Tongue (tissue), 2 donors: Measurements from ENCODE around the gene ST6GALNAC5. TPM values are rescaled to one million over a fixed set of nuclear protein-coding genes. Genes with fewer than 3 reads are reported as not detected.
A peak's percentile ranks its signal among the peaks of the same experiment; 100 is the strongest.
"Not testable (repeated sequence)": the region's sequence is repeated elsewhere in the genome, so short reads cannot be mapped to it uniquely, and the experiment has no call there.

ENCODE experiments used
- DNase-seq: peaks from one replicate; pipeline ENCODE4 v3.0.0-alpha.2; 2015
- total RNA-seq: library from RNA; depleted of rRNA; stranded (reverse); fragments of >200 nt; gene quantifications from one replicate; pipeline ENCODE4 v1.2.3, GENCODE V29; 2014

The ST6GALNAC5 gene
- total RNA-seq, 1 donor from 2014 or later = 5.2 TPM

DNA sequence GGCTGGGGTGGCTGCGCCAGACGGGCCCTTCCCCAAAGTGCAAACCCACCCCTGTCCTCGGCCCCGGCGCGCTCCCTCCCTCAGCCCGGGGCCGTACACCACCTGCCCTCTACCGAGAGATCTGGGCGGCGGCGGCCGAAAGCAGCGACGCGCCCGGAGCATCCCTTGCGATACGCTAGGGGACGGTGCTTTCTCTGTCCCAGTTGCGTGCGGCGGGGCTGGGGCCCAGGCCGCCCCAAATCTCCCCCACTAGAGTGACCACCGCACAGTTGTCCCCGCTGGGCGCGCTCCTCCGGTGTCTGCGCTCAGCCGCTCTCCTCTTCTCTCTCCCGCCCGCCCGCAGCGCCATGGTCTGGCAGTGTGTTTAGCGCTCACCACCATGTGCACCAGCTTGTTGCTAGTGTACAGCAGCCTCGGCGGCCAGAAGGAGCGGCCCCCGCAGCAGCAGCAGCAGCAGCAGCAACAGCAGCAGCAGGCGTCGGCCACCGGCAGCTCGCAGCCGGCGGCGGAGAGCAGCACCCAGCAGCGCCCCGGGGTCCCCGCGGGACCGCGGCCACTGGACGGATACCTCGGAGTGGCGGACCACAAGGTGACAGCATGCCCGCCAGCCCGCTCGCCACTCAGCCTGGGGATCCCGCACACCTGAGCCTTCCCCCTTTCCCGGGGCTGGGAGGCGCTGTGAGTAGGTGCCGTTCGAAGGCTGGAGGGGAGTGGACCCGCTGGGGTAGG lies 1.0 kb downstream of the ST6GALNAC5 start:
- peak; percentile 72 for DNase-seq

DNA sequence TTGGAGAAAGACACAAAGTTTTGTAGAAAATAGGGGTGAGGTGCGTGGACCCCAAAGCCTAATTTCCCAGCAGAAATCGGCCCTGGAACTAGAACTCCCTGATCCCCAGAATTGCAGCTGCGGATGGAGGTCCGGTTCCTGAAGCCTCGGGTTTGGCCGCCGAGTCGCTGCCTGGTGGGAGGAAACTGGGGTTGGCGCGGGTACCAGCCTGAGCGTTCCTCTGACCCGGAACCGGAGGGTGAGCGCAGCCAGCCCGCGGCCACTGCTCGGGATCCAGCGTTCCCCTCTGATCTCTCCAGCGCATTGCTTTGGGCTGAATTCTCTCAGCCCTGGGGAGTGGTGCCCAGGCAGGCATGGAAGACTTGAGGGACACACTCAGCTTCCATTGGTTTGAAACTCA lies 1.6 kb downstream of the ST6GALNAC5 start:
- DNase-seq = no peak

- DNase-seq = no peak
Measured at GRCh38 chr1:76870037-76870436, 2.8 kb downstream of the ST6GALNAC5 start.

DNA sequence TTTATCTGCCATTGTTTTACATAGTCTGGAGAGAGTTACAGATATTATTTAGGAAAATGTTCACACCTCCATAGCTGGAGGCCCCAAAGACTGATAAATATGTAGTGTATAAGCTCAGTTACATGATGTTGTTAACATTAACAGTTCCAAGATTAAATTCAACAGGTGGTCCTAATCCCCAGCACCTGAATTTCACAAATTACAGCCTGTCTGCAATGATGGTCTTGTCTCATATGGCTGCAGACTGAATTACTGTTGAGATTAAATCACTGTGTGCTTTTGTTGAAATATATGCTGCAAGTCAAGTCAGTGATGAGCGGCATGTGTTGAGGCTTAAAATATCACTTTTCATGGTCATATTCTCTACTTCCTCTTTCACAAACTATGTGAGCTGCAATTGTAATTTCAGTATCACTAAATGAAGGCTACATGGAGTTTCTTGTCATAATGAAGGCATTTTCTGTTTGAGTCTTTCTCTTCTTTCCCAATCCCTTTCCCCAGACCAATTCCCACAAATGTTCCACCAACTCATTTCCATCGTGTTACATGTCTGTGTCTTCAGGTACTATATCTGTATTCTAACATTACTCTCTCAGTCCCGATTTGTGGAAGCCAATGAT lies 4.2 kb downstream of the ST6GALNAC5 start:
- peak; percentile 32 for DNase-seq

- DNase-seq = no peak
Measured at GRCh38 chr1:76872944-76873343, 5.7 kb downstream of the ST6GALNAC5 start.

GRCh38 chr1:76876655-76877395 lies 9.5 kb downstream of the ST6GALNAC5 start:
- no peak for DNase-seq

- not testable (repeated sequence) for DNase-seq
Measured at GRCh38 chr1:76879014-76879413, 11.7 kb downstream of the ST6GALNAC5 start.

GRCh38 chr1:76881762-76882161 lies 14.5 kb downstream of the ST6GALNAC5 start:
- DNase-seq = no peak

DNA sequence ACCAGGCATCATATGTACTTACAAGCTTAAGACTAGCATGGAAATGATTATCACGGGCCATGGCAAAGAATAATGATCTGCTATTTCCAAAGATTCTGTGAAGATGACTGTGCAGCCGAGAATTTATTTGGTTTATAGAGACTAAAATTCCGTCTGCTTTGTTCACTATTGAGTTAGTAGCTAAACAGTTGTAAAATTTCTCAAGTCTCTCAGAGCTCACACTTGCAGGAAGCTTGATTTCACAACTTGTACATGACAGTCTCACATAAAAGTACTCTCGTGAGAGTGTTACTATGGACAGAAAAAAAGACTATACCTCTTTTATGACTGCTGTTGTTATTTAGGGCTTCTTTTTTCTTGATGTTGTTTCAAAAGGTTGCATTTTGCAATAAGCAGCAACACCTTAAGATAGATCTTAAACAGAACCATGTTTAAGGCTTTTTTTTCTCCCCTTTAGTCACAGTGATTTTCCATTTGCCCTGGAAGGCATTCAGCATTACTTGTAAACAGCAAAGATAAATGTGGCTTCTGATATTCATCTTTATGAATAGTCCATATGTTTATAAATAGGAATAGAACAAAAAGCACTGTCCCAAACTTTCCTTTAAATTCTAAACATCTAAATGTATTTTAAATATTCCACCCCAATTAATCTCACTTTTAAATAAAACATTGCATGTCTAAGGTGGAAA lies 24.8 kb downstream of the ST6GALNAC5 start:
- DNase-seq = no peak

DNA sequence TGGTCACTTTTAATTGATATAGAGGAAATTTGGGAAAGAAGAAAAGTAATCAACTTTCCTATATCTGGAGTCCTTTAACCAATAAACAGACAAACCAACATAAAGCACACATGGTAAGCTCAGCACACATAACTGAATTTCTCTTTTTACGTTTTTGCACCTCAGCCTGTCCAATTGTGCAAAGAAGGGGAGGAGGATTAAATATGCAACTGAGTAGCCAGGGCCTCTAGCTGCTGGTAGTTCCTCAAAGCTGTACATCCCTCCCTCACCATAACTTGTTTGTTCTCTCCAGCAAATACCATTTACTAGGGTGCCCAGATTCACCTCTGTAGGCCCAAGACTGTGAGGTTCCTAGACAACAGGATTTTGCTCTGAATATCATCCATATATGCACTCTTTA lies 25.4 kb downstream of the ST6GALNAC5 start:
- DNase-seq = no peak

- peak; percentile 17 for DNase-seq
Measured at GRCh38 chr1:76901158-76901767, 34.0 kb downstream of the ST6GALNAC5 start.

DNA sequence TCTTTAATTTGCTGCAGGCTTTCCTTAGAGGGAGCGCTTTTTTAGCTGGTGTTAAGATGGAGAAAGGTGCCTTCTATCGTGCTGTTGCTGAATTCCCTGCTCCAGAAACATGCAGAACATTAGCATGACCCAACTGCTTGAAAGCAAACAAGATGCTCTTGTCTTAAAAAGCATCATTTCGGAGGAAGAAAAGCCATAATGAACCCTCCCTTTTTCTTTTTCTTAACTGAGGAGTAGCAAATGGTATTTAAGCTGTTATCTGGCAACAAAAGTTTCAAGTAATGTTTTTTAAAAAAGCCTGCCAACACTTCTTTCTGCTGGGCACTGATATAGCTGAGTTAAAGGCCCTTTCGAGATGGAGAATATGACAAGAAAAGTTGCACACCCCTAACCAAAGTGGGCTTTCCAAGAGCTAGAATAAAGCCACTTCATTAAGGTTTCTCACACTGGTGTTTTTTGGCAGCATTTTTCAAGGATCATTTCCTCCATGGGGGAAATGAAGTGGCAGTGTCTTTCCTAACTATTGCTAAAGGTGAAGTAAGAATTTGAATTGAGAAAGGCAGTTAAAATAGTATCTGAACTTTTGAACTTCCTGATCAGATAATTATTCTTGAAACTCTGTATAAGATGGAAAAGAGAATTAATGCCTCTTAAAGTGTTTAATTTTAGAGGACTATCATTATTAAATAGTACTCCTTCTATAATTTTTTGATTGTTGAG lies 38.8 kb downstream of the ST6GALNAC5 start:
- no peak for DNase-seq

DNA sequence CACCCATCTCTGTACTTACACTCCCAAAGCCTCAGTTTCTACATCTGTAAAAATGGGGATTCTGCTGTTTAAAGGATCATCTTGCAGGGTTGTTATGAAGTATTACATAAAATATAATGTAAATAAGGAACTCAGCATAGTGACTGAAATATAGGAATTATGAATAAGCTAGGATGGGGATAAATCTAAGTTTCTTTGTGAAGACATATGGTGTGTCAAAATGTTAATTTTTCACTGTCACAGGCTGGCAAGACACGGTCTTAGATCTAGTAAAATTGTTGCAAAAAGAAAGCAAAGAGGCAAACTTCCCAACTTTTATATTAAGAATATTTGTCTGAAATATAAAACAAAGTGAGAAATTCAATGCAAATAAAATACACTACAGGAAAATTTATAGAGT lies 42.0 kb downstream of the ST6GALNAC5 start:
- DNase-seq = no peak

DNA sequence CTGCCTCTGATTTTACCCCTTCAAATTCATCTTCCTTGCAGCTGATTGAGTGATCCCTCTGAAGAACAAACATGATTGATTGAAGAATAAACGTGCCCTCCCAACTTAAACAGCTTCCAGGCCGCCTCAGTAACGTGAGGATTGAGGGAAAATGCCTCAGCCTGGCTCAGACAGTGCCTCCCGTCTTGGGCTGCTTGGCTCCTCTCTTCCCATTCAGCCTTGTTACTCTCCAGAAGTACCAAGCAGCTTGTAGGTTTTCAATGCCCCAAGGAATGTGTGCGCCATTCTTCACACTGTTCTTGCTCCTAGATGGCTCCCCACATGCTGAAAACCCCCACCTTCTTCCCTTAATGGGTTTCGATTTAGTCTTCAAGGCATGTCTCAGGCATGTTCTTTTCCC lies 51.8 kb downstream of the ST6GALNAC5 start:
- DNase-seq = no peak

- DNase-seq = no peak
Measured at GRCh38 chr1:76921590-76921989, 54.3 kb downstream of the ST6GALNAC5 start.

DNA sequence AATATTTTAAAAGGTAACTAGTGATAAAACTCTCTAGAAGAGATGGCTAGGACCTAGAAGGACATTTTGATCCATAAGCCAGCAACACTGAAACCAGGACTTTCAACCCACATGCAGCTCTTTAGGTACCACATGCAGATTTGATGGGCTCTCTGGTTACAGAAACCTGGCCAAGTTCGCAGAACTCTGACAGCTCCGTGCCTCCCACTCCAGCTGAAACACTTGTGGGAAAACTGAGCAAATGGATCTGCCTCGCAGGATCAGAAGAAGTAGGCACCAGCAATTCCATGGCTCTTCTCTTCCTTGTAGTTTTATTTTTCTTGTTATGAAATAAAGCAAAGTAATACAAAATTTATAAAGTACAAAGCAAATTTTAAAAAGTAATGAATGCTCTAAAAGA lies 58.5 kb downstream of the ST6GALNAC5 start:
- no peak for DNase-seq

DNA sequence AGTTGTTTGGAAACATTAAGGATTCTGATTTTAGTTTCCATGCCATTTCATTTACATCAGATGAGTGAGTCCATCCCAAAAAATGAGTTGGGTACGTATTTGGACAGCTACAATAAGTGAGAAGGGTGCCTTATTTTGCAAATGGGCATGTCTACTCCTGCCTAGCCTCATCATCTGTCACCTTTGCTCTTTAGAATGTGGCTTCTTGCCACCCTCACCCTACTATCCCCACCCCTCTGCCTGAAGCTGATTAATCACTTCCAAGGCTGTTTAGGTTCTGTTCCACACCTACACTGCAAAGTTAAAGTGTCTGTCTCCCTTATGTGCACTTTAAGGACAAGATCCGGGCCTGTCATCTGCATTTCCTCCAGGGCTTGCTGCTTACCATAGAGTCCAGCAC lies 61.2 kb downstream of the ST6GALNAC5 start:
- no peak for DNase-seq

- DNase-seq = no peak
Measured at GRCh38 chr1:76929136-76929535, 61.9 kb downstream of the ST6GALNAC5 start.

DNA sequence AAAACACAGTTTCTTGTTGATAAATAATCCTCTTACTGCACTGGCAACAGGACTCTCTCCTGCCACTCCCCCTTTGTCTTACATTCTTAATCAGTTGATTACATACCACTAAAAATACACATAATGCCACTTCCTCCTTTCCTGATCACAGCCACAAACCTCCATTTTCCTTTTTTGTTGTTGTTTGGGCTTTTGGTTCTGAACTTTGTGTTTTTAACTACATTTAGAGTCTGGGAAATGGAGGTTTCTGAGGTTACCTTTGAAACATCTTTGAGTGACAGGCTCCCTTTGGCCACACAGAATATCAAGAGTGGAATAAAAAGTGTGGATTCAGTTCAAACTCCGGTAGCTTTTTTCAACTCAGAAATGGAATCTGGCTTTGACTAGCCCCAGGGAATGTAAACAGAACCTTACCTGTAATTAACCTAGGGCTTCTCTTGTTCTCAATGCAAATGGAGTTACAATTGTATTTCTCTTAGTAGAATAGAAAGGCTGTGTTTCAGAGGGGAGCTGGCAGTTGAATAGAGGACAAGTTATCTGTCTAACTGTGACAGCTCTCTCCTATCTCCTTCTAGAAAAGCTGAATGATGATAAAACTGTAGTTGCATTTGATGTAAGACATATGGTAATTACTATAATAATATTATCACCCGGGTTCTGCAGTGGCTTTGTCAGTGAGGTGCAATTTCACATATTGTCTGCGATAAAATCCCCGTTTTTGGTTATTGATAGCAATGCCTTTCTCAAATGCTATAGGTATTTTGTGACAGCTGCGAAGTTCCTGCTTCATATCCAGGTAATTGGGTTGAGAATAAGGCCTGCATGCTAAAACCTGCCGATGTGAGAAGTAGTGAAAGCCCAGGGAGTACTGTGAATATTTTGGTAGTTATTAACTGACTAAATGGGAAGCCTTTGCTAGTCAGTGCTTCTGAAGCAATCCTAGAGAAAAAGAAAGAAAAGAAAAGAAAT lies 66.9 kb downstream of the ST6GALNAC5 start:
- no peak for DNase-seq

GRCh38 chr1:76938304-76938703 lies 71.0 kb downstream of the ST6GALNAC5 start:
- DNase-seq = no peak
